DMS153 treated with DMSO at 0.1 percent for 48 hours (cell line): ENCODE data around the gene BMP7.
"Not testable (repeated sequence)": the region's sequence is repeated elsewhere in the genome, so short reads cannot be mapped to it uniquely, and the experiment has no call there.

ENCODE experiments used
- DNase-seq: peaks from one replicate; lab custom pipeline; 2025; ENCODE audit not compliant: unreplicated experiment; lab: John Stamatoyannopoulos, UW

The BMP7 gene

DNA sequence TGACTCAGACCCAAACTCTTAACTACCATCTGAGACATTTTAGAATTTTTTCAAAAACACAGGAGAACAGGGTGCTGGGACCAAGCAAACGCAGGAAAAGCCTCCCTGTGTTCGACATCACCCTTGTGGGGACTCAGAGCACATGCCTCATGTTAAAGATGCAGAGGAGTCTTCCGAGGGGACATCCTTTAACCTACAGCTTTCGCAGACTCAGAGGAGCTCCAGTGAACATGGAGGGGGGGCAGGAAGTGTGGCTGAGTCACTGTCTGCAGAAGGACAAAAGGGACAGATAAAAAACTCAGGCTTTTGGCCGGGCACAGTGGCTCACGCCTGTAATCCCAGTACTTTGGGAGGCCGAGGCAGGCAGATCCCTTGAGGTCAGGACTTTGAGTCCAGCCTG, 15.1 kb downstream of the BMP7 start:
- no peak for DNase-seq

DNA sequence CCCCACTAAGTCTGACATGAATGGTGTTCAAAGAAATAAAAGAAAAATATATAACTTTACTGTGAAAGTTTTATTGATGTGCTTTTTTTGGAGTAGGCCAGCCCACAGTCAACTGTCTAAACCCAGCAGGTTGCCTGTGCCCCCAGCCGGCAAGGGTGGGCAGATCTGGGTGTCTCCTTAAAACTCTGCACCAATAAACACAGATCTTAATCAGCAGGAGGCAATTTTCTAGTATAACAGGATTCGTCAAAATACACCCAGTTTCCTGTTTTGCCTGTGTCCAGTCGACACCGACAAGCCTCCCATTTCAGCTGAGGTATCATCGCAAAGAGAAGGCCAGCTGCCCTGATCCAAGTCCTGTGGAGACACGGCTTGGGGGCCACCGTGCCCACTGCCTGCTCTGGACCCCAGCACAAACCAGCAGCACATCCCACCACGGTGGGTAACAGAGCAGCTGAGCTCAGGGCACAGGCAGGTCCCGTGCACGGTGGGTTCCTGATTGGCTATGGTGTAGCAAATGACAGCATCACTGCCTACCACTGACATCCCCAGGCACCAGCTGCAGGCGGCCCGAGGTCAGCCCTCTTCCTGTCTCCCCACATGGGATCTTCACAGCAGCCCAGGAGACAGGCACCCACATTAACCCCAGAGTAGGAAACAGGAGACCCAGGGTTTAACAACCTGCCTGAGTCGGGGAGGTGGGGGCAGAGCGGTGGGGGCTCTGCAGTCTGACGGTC, 15.7 kb downstream of the BMP7 start:
- DNase-seq, result no peak

DNA sequence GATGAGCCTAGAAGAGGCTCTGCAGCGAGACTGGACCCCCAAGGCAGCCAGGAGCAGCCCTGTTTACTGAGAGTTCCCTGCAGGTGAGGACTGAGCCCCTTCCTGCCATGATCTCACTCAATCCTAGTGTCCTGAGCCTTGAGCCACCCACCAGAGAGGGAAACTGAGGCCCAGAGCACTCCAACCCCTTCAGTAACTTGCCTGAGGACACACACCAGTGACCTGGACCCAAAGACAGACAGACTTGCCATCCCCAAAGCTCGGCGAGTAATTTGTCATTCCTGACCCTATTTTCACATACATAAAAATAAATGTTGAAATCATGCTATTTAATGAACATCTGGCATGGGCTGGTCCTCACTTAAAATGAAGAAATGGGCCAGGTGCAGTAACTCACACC, 16.7 kb downstream of the BMP7 start:
- no peak for DNase-seq

DNA sequence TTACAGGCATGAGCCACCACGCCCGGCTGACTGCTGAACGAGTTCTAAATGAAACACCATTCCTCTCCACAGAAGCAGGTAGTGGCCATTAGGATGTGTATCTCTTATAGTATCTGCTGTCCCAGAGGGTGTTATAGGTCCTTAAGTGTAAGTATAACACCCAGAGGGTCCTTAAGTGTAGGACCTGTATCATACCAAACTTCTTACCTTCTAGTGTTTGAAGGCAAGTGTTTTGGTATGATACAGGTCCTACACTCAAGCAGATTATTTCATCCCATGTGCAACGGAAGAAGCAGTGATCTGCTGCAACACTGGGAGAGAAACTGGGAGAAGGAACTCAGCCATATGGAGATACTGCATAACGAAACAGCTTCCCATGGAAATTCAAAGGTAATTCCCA, 17.4 kb downstream of the BMP7 start:
- DNase-seq, result no peak

DNA sequence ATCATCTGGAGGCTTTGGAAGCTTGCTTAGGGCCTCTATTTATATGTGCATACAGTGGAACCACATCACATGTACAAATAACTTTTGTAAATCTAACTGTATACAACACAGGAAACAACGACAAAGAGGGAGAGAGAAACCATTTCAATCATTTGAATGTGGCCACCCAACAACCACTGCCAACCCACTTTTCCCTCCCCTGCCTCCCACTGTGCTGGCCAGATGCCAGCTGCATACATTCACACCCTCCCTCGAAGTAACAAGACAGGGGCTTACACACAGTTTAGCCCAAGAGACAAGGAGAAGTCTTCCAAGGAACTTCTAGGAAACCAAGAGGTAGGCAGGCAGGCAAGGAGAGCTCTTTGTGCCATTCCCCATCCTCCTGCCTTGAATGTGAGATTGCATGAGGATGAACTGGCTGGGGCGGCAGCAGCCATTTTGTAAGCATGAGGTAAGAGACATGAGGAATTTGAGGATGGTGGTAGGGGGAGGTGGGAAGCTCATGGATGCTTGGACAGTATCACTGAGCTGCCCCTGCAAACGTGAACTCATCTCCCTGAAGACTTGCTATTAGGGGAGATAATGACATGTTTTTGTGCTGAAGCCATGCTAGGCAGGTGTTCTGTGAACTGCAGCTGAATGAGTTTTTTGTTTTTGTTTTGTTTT, 18.2 kb downstream of the BMP7 start:
- no peak for DNase-seq

DNA sequence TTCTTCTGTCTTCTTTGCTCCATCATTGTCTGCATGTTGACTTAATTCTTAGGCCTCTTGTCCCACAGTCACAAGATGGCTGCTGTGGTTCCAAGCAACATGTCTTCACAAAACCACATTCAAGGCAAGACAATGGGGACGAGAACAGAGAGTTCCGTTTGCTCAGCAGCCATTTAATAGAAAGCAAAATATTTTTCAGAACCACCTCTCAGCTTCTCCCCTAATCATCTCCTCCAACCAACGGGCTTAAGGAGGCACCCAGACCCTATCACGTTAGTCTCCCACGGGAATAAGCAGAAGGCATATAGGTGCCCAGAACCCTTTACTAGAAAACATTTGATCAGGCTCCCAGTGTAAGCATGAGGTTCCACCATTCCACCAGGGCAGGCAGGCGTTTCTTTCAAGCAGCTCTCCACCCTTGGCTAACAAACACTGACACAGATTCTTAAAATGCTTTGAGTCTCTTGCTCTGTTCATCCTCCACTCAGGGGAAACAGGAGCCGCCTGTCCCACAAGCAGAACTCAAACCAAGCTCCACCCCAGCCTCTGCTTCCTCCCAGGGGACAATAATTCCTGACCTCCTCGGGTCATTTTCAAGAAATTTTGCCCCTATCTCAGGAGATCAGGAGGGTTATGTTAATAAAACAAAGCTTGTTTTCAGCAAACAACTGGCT, 19.0 kb downstream of the BMP7 start:
- no peak for DNase-seq

DNA sequence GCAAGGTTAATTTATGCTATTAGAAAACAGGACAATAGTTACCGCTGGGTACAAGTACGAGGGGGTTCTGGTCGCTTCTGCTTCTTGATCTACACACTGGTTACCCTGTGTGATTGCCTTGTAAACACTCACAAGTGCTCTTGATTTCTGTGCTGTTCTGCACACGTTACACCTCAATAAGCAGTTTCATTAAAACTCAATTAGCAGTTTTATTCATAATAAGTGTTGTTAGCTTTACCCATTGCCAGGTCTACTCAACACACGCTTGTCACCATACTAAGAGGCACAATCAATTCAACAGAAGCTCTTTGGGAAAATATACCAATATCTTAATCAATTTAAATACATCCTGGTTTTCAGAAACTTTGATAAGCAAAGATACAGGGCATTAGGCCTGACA, 20.4 kb downstream of the BMP7 start:
- DNase-seq, result no peak

DNA sequence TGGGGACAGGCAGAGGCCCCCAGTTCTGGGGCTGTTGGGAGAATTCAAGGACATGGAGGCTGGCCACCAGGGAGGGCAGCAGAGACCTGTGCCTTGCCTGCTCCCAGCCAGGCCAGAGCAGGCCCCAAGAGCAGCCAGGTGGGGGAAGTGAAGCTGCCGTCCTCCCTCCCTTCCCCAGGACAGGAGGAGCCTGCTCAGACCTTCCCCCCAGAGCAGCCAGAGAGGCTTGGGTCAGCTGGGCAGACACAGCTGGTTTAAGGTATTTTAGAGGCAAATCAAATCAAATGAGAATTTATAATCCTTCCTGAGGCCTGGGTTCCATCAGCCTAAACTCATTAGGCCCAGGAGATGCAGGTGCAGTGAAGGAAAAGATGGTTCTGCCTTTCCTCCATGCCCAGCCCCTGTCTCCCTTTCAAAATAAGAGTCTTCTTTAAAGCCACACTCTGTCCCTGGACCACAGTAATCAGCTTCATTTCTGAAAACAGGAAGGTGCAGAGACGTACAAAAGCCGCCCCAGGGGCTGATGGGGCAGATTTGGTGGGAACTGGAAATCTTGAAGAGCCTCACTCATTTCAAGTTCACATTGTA, 21.7 kb downstream of the BMP7 start:
- no peak for DNase-seq

DNA sequence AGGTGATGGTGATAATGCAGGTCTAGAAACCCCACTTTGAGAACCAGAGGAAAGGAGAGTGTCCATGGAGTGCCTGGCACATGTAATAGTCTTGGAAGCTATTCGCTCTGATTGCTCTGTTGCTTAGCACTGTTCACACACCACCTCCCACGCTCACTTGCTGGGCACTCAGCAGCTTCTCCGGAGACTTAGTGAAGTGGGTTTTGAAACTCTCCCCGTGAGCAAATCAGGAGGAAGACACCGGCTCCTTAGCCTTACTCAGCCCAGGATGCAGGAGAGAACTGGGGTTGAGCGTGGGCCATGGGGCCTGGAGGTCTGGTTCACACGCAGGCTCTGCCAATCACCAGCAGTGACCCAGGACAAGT, 22.2 kb downstream of the BMP7 start:
- DNase-seq, result no peak

DNA sequence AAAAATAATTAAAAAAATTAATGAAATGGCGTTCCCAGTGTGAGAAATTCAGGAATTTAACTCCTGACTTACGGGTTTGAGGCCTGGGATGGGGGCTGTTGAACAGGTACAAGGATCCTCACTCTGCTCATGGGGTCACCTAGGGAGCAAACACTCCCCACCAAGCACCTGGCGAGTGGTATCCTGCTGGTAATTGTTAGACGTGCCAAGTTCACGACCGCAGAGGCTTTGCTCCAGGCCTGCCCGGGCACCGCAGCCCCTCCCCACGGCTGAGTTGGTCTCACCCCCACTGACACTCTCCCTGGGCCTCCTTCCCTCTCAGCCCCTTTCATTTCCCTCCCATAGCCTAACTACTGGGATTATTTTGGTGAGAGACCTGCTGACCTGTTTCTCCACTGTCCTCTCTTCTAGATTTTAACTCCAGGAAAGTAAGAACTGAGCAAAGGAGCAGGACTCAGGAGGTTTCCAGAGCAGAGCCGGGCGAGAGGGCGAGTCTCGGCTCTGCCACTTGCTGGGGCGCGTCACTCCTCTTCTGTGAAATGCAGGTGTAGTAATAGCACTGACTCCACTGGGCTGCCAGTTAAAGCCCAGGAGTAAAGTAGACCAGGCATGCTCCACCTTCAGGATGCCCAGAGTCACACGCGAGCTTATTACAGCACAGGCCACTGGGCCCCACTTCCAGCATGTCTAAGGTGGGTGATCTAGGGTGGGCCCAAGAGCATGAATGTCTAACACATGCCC, 22.8 kb downstream of the BMP7 start:
- DNase-seq, result no peak

DNA sequence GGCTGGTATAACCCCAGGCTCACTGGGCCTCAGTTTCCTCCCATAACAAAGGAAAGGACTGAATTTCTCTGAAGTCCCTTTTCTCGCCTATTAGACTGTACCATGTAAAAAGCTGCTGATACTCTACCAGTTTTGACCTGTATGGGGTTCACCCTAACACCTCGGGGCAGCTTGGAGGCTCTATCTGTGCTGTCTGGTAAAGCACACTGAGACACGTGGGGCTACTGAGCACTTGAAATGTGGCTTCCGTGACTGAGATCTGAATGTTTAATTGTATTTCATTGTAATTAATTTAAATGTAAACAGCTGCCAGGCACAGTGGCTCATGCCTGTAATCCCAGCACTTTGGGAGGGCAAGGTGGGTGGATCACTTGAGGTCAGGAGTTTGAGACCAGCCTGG, 24.0 kb downstream of the BMP7 start:
- no peak for DNase-seq

DNA sequence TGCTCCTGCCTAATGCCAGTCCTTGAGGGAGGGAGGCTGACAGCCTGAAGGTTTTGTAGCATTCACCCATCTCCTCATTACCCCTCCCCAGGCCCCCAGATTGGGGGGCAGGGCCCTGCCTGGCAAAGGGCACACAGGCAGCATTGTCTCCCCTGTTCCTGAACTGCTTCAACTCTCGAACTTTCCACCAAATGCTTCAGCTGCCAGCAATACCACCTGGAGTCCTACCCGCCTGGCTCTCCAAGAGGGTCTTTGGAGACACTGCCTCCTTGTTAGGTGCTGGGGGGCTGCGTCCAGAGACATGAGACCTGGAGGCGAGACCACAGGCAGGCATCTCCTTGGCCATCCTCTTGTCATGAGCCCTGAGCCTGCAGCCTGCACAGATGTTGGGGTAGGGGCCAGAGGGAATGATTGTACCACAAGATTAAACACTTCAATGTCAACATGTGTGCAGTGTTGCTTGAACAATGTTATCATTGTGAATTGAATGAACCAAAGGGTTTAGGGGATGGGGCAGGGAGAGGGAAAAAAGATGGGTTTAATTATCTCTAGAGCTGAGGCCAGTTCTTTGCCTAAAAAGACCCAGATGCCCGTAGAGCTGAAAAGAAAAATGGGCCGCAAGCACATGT, 25.0 kb downstream of the BMP7 start:
- no peak for DNase-seq

DNA sequence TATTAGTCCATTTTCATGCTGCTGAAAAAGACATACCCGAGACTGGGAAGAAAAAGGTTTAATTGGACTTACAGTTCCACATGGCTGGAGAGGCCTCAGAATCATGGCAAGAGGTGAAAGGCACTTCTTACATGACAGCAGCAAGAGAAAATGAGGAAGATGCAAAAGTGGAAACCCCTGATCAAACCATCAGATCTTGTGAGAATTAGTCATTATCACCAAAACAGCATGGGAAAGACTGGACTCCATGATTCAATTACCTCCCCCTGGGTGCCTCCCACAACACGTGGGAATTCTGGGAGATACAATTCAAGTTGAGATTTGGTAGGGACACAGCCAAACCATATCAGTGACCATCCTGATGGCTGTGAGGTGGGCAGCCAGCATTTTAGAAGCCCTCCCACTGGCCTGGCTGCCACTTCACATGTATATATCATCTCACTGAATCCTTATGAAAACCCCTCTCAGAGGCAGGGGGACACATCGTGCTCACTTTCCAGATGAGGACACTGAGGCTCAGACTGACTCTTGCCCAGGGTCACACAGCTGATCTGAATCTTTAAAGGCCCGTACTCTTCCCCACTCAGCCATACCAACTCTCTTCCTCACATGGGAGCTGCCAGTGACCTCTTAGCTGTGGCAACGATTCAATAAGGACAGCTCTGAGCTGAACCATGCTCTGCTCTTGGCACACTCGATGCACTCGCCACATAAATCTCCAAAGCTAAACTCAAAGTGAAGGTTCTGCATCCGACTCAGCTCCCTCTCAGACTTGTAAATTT, 25.7 kb downstream of the BMP7 start:
- DNase-seq, result no peak

DNA sequence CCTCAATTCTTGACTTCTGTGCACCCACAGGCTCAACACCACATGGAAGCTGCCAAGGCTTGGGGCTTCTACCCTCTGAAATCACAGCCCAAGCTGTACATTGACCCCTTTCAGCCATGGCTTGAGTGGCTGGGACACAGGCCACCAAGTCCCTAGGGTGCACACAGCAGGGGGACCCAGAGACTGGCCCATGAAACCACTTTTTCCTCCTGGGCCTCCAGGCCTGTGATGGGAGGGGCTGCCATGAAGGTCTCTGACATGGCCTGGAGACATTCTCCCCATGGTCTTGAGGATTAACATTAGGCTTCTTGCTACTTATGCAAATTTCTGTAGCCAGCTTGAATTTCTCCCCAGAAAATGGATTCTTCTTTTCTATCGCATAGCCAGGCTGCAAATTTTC, 26.7 kb downstream of the BMP7 start:
- not testable (repeated sequence) for DNase-seq

DNA sequence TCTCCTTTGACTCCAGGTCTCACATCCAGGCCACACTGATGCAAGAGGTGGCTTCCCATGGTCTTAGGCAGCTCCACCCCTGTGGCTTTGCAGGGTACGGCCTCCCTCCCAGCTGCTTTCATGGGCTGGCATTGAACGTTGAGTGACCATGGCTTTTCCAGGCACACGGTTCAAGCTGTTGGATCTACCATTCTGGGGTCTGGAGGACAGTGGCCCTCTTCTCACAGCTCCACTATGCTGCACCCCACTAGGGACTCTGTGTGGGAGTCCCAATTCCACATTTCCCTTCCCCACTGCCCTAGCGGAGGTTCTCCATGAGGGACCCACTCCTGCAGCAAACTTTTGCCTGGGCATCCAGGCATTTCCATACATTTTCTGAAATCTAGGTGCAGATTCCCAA, 27.1 kb downstream of the BMP7 start:
- not testable (repeated sequence) for DNase-seq

DNA sequence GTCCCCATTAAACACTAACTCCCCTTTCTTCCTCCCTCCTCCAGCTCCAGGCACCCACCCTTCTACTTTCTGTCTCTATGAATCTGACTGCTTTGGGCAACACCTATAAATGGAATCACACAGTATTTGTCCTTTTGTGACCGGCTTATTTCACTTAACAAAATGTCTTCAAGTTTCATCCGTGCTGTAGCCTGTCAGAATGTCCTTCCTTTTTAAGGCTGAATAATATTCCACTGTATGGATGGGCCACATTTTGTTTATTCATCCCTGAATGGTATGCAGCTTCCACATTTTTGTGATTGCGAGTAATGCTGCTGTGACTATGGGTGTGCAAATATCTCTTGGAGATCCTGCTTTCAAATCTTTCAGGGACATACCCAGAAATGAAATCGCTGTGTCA, 28.4 kb downstream of the BMP7 start:
- DNase-seq, result no peak

DNA sequence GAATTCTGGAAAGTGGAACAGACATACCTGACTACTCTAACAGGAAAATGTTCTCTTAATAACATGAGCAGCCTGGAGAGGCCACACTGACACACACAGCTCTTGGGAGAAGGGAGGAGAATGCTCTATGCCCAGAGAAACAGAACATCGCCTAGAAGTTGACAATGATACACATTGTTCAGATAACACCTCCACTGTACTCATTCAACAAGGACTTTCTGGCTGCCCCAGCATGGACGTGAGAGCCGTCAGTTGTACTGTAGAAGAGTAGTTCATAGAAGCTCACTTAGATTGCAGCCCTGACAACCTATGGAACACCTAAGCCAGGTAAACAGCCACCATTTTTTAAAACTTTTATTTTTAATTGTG, 28.9 kb downstream of the BMP7 start:
- no peak for DNase-seq

DNA sequence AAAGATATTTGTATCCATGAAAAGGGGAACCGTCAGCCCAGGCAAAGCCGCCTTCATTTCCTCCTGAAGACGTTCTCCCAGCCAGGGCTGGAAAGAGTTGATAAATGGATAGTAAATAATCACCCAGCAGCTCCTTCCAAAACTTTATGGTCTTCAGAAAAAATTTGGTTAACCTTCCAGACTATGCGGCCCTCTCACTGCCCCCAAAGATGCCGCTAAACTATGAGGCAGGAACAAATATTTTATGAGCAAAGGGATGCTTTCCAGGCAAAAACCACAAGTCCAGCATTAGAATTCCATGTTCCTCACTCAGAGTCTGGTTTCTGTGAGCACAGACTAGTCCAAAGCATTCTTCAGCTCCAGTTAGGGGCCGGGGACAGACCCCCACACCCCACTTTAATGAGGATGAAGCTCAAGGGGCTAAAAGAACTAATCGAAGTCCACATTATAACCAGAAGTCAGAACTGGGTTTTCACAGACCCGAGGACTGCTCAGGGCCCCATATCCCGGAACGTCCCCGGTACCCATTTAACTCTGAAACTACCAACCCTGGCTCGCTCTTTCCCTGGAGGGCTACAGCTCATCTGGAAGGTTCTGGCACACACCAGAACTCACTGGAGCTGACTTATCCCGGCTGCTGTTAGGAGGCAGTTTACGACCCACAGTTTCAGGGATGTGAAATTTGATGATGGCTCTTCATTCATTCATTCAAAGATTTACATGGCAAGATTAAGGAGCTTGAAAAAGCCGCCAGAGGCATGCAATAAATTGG, 29.4 kb downstream of the BMP7 start:
- no peak for DNase-seq

DNA sequence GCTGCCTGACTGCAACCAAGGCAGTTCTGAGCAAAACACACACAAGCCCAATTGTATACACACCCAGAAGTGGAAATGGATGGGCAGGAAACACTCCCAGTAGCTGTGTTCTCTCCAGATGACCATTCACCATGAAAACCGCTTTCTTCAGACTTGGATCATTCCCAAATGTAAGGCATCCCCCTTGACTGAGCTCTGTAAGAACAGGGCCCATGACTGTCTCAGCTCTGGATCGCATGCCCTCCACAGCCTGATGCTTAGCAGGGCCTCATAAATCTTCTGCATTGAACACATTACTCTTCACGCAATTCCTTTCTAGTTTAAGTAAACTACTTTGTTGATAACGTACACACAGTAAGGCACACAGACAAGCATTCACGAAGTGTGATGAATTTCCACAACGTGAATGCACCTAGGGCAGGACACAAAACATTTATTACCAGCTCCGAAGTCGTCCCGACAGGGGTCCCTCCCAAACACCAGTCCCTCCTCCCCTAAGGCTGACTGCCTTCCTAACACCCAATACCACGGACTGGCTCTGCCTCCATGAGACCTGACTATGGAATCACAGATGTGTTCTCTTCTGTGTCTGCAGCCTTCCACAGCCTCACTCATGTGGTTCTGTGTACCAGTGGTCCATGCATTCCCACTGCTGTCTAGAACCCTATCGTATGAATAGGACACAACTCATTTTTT, 31.7 kb downstream of the BMP7 start:
- DNase-seq, result no peak
